HCT116 (cell line): ENCODE data around the gene EXOC4. TPM values are rescaled to one million over a fixed set of nuclear protein-coding genes. Genes with fewer than 3 reads are reported as not detected.

Experiments used
- ATAC-seq: fragments of 200-7000 bp; cut with Tn5 transposase; 2 replicates; pipeline ENCODE4 v1.9.1; 2020; ENCODE audit warnings: mild to moderate bottlenecking, moderate library complexity
- BruUV-seq: library from RNA; stranded (reverse); fragments of 400-500 nt; replicated peaks from 2 replicates; lab custom pipeline; 2021; lab: Mats Ljungman, UMichigan
- CTCF ChIA-PET: fragments of 300-600 bp; sonication (Branson Sonifier 250); formaldehyde crosslinking; loops from one replicate; lab custom pipeline; 2021; ENCODE audit warnings: antibody characterized with exemption; lab: Charles Lee
- POLR2A ChIA-PET: fragments of 300-600, 350-600 bp; sonication (Branson Sonifier 250); formaldehyde crosslinking; loops from one replicate; lab custom pipeline; 2021; ENCODE audit warnings: antibody characterized with exemption; lab: Charles Lee
- RAD21 ChIA-PET, 2 experiments: fragments of 300-600 bp; sonication (Branson Sonifier 250); formaldehyde crosslinking; loops; one replicate each; lab custom pipeline; 2023; ENCODE audit warnings: low total read pairs in 2 of 2; ENCODE audit not compliant: uncharacterized antibody in 2 of 2, unreplicated experiment in 2 of 2, low non-redundant PET in 1 of 2; lab: Charles Lee
- DNase-seq: peaks from one replicate; pipeline ENCODE4 v3.0.0-alpha.2; 2010; ENCODE audit warnings: low read depth, low spot score
- H2AFZ ChIP-seq: fragments of 200-600 bp; shearing (Covaris generic), sonication (generic); 2 replicates; pipeline ENCODE4 v1.6.1; 2017; ENCODE audit warnings: low read depth, mixed run types, mixed read lengths, antibody characterized with exemption, low read length; ENCODE audit not compliant: poor library complexity, severe bottlenecking
- H3K27ac ChIP-seq: 2 replicates; pipeline ENCODE4 v1.5.1; 2012; ENCODE audit warnings: low read depth, low read length
- H3K27me3 ChIP-seq: fragments of 200-600 bp; sonication (generic); 2 replicates; pipeline ENCODE4 v1.6.1; 2016; ENCODE audit warnings: mixed run types, low read length, mixed read lengths; ENCODE audit not compliant: insufficient read depth
- H3K36me3 ChIP-seq, 2 experiments: fragments of 200-500 bp in 1 of 2; fragments of 200-600 bp in 1 of 2; sonication (Bioruptor generic) in 1 of 2; sonication (generic) in 1 of 2; 2 replicates each; pipeline versions ENCODE4 v1.5.1 to v1.6.1; 2014 to 2016; ENCODE audit warnings: low read length in 2 of 2, inconsistent platforms in 1 of 2, mixed read lengths in 1 of 2, mixed run types in 1 of 2; ENCODE audit not compliant: insufficient read depth in 2 of 2, control insufficient read depth in 1 of 2
- H3K4me1 ChIP-seq, 2 experiments: fragments of 200-600 bp in 1 of 2; sonication (generic) in 1 of 2; 2 replicates each; pipeline versions ENCODE4 v1.5.1 to v1.6.1; 2012 to 2017; ENCODE audit warnings: low read length in 2 of 2, inconsistent platforms in 1 of 2, mild to moderate bottlenecking in 1 of 2, mixed read lengths in 1 of 2, mixed run types in 1 of 2, moderate library complexity in 1 of 2; ENCODE audit not compliant: insufficient read depth in 2 of 2, control insufficient read depth in 1 of 2
- H3K4me2 ChIP-seq: fragments of 200-600 bp; sonication (generic); 2 replicates; pipeline ENCODE4 v1.6.1; 2017; ENCODE audit warnings: mixed run types, low read length, mixed read lengths
- H3K4me3 ChIP-seq, 2 experiments: fragments of 200-600 bp in 1 of 2; sonication (generic) in 1 of 2; replicated peaks in 1 of 2; 2 replicates each; pipeline ENCODE4 v1.5.1; 2011 to 2016; ENCODE audit warnings: low read length in 2 of 2, control low read depth in 1 of 2, low read depth in 1 of 2, mild to moderate bottlenecking in 1 of 2, mixed read lengths in 1 of 2, mixed run types in 1 of 2
- H3K79me2 ChIP-seq: fragments of 200-600 bp; sonication (generic); 2 replicates; pipeline ENCODE4 v1.6.1; 2017; ENCODE audit warnings: mild to moderate bottlenecking, mixed run types, low read length, moderate library complexity, mixed read lengths; ENCODE audit not compliant: insufficient read depth
- H3K9ac ChIP-seq: fragments of 200-600 bp; sonication (generic); 2 replicates; pipeline ENCODE4 v1.6.1; 2016; ENCODE audit warnings: low read length, mixed read lengths
- H3K9me2 ChIP-seq: fragments of 200-600 bp; sonication (generic), shearing (Covaris generic); 2 replicates; pipeline ENCODE4 v1.6.1; 2017; ENCODE audit warnings: mixed run types, mild to moderate bottlenecking, moderate library complexity; ENCODE audit not compliant: insufficient read depth
- H3K9me3 ChIP-seq, 2 experiments: fragments of 200-500 bp in 1 of 2; fragments of 200-600 bp in 1 of 2; sonication (Bioruptor generic) in 1 of 2; sonication (generic) in 1 of 2; 2 replicates each; pipeline ENCODE4 v1.6.1; 2014 to 2017; ENCODE audit warnings: low read length in 2 of 2, mixed read lengths in 2 of 2, inconsistent platforms in 1 of 2, low read depth in 1 of 2, mild to moderate bottlenecking in 1 of 2, mixed run types in 1 of 2, moderate library complexity in 1 of 2; ENCODE audit not compliant: control insufficient read depth in 1 of 2, insufficient read depth in 1 of 2
- H4K20me1 ChIP-seq: fragments of 200-600 bp; sonication (generic), shearing (Covaris generic); 2 replicates; pipeline ENCODE4 v1.6.1; 2017; ENCODE audit warnings: mixed run types, mild to moderate bottlenecking, moderate library complexity; ENCODE audit not compliant: insufficient read depth
- EGR1 ChIP-seq: IDR thresholded peaks from 2 replicates; pipeline ENCODE4 v1.6.1; 2012; ENCODE audit warnings: low read depth
- EZH2 ChIP-seq: fragments of 200-600 bp; sonication (generic); IDR thresholded peaks from 2 replicates; pipeline ENCODE4 v1.6.1; 2017; ENCODE audit warnings: antibody characterized with exemption, mixed run types
- EZH2phosphoT487 ChIP-seq: fragments of 200-600 bp; IDR thresholded peaks from 2 replicates; pipeline ENCODE4 v1.6.1; 2018; ENCODE audit warnings: antibody characterized with exemption, borderline replicate concordance
- FOSL1 ChIP-seq: IDR thresholded peaks from 2 replicates; pipeline ENCODE4 v1.6.1; 2012; ENCODE audit warnings: low read depth
- POLR2AphosphoS5 ChIP-seq: IDR thresholded peaks from 2 replicates; pipeline ENCODE4 v1.6.1; 2011; ENCODE audit warnings: mild to moderate bottlenecking, low read depth, low read length, moderate library complexity
- SIN3A ChIP-seq: IDR thresholded peaks from 2 replicates; pipeline ENCODE4 v1.6.1; 2012; ENCODE audit warnings: low read depth
- SRF ChIP-seq: IDR thresholded peaks from 2 replicates; pipeline ENCODE4 v1.6.1; 2012; ENCODE audit warnings: low read depth
- intact Hi-C: fragments of 100-400 bp; cut with micrococcal nuclease; formaldehyde crosslinking; loops from 2 replicates; pipeline ENCODE4 v1.10.0; 2022
- total RNA-seq: library from RNA; stranded (reverse); gene quantifications from one replicate; pipeline ENCODE4 v1.2.1, GENCODE V29; 2021; ENCODE audit not compliant: unreplicated experiment
- TF ChIP-seq, protein P1 (sequence below): IDR thresholded peaks from 2 replicates; pipeline ENCODE4 v1.6.1; 2012; ENCODE audit warnings: low read depth

The EXOC4 gene
- total RNA-seq, 1 experiment from 2014 or later = 40.3 TPM

DNA sequence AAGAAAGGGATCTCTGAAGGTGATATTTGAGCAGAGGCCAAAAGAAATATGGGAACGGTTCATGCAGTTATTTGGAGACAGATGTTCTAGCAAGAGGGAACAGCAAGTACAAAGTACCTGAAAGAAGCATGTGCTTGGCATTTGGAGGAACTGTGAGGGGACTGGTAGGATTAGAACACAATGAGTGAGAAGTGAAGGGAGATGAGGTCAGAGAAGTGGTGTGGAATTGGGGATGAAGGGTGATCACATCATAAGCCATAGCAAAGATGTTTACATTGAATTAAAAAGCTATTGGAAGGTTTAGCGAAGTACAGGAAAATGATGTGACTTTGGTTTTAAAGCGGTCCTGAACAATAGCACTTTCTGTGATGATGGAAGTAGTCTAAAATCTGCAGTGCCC, 471.8 kb downstream of the EXOC4 start:
- Histone ChIP-seq H3K9ac (no peak overlapping the region), H3K36me3 (no peaks in the 10 kb centered on the region), H4K20me1 (no peaks in the 10 kb centered on the region), H3K9me2 (no peaks in the 10 kb centered on the region), H3K4me1 (no peaks in the 10 kb centered on the region), H3K9me3 (no peaks in the 10 kb centered on the region), H3K4me3 (no peak overlapping the region), H3K27ac (no peak overlapping the region), H3K79me2 (no peaks in the 10 kb centered on the region), H3K27me3 (no peaks in the 10 kb centered on the region), H3K4me2 (no peak overlapping the region), H2AFZ (no peak overlapping the region)
- intact Hi-C loops = no loop called here
- CTCF ChIA-PET = no interaction called here
- DNase-seq (no peak), ATAC-seq (no peak)
- POLR2A ChIA-PET = no interaction called here
- RAD21 ChIA-PET = no interaction called here
- no TSS peak for BruUV-seq
- TF ChIP-seq SIN3A (no peak), SRF (no peak), POLR2AphosphoS5 (no peak), EZH2phosphoT487 (no peak), FOSL1 (no peak), EGR1 (no peak), EZH2 (no peak)
- TF ChIP-seq, protein P1, sequence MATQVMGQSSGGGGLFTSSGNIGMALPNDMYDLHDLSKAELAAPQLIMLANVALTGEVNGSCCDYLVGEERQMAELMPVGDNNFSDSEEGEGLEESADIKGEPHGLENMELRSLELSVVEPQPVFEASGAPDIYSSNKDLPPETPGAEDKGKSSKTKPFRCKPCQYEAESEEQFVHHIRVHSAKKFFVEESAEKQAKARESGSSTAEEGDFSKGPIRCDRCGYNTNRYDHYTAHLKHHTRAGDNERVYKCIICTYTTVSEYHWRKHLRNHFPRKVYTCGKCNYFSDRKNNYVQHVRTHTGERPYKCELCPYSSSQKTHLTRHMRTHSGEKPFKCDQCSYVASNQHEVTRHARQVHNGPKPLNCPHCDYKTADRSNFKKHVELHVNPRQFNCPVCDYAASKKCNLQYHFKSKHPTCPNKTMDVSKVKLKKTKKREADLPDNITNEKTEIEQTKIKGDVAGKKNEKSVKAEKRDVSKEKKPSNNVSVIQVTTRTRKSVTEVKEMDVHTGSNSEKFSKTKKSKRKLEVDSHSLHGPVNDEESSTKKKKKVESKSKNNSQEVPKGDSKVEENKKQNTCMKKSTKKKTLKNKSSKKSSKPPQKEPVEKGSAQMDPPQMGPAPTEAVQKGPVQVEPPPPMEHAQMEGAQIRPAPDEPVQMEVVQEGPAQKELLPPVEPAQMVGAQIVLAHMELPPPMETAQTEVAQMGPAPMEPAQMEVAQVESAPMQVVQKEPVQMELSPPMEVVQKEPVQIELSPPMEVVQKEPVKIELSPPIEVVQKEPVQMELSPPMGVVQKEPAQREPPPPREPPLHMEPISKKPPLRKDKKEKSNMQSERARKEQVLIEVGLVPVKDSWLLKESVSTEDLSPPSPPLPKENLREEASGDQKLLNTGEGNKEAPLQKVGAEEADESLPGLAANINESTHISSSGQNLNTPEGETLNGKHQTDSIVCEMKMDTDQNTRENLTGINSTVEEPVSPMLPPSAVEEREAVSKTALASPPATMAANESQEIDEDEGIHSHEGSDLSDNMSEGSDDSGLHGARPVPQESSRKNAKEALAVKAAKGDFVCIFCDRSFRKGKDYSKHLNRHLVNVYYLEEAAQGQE = no peak
